ENCODE data around the gene SLC6A11. TPM values are rescaled to one million over a fixed set of nuclear protein-coding genes. Genes with fewer than 3 reads are reported as not detected.

Gene SLC6A11
- total and polyA plus RNA-seq, 2 of the 13 experiments (the other 11 are each of a cell fraction or from before 2014, with no cell fraction given): 17.9 to 34.5 TPM

DNA sequence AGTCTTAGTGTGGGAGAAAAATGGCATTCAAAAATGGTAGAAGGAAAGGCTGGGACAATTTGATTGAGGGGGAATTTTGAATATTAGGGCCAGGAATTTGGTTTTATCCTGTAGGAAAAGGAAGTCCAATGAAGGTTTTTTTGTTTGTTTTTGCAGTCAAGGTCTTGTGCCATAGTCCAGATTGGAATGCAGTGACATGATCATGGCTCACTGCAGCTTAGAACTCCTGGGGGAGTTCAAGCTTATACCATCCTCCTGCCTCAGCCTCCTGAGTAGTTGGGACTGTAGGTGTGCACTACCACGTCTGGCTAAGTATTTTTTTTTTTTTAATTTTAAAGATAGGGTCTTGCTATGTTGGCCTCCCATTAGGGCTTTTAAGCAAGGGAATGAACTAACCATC lies 2.6 kb upstream of the SLC6A11 start (continued):
- TF ChIP-seq ZC3H13 (CRISPR knock-in tag; IDR thresholded peaks at IDR 0.05) (no peak), NONO (IDR thresholded peaks at IDR 0.05) (no peak), NONO (CRISPR knock-in tag; conservative IDR thresholded peaks at IDR 0.05) (no peak), ZMAT3 (CRISPR knock-in tag; conservative IDR thresholded peaks at IDR 0.05) (no peak), ZSCAN30 (CRISPR knock-in tag; IDR thresholded peaks at IDR 0.05) (no peak), AHR (CRISPR knock-in tag; IDR thresholded peaks at IDR 0.05) (no peak), RCOR2 (CRISPR knock-in tag; IDR thresholded peaks at IDR 0.05) (peak; percentile 57; the same call in 1 of the 2 replicates), MBD4 (IDR thresholded peaks at IDR 0.05; ENCODE audit: borderline replicate concordance, low read length) (no peak), ZNF382 (CRISPR knock-in tag; IDR thresholded peaks at IDR 0.05; ENCODE audit: borderline replicate concordance) (no peak), FOXM1 (CRISPR knock-in tag; IDR thresholded peaks at IDR 0.05) (no peak)
- TF ChIP-seq, protein P1, sequence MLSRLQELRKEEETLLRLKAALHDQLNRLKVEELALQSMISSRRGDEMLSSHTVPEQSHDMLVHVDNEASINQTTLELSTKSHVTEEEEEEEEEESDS (CRISPR knock-in tag; IDR thresholded peaks at IDR 0.05; ENCODE audit: borderline replicate concordance): no peak
- TF ChIP-seq, protein P2, sequence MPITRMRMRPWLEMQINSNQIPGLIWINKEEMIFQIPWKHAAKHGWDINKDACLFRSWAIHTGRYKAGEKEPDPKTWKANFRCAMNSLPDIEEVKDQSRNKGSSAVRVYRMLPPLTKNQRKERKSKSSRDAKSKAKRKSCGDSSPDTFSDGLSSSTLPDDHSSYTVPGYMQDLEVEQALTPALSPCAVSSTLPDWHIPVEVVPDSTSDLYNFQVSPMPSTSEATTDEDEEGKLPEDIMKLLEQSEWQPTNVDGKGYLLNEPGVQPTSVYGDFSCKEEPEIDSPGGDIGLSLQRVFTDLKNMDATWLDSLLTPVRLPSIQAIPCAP (CRISPR knock-in tag; IDR thresholded peaks at IDR 0.05; ENCODE audit: low read depth): no peak
- TF ChIP-seq, protein P3, sequence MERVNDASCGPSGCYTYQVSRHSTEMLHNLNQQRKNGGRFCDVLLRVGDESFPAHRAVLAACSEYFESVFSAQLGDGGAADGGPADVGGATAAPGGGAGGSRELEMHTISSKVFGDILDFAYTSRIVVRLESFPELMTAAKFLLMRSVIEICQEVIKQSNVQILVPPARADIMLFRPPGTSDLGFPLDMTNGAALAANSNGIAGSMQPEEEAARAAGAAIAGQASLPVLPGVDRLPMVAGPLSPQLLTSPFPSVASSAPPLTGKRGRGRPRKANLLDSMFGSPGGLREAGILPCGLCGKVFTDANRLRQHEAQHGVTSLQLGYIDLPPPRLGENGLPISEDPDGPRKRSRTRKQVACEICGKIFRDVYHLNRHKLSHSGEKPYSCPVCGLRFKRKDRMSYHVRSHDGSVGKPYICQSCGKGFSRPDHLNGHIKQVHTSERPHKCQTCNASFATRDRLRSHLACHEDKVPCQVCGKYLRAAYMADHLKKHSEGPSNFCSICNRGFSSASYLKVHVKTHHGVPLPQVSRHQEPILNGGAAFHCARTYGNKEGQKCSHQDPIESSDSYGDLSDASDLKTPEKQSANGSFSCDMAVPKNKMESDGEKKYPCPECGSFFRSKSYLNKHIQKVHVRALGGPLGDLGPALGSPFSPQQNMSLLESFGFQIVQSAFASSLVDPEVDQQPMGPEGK (CRISPR knock-in tag; IDR thresholded peaks at IDR 0.05): no peak

All from HepG2 (cell line).